Mucosa of descending colon (tissue), 3 donors: ENCODE measurements around the gene NUCB2. TPM values are rescaled to one million over a fixed set of nuclear protein-coding genes. Genes with fewer than 3 reads are reported as not detected.
A peak's percentile ranks its signal among the peaks of the same experiment; 100 is the strongest.
"Not testable (repeated sequence)": the region's sequence is repeated elsewhere in the genome, so short reads cannot be mapped to it uniquely, and the experiment has no call there.

Source experiments
- ATAC-seq: fragments of 200-7000 bp; cut with Tn5 transposase; one replicate; pipeline ENCODE4 v1.9.1; 2020; ENCODE audit warnings: mild to moderate bottlenecking, moderate library complexity
- DNase-seq, 3 donors: peaks; one replicate each; pipeline ENCODE4 v3.0.0-alpha.2; 2020
- H3K36me3 ChIP-seq: fragments of 200-600 bp; one replicate; pipeline ENCODE4 v1.8.0; 2021; ENCODE audit warnings: low read depth, mild to moderate bottlenecking
- H3K4me1 ChIP-seq: fragments of 200-600 bp; one replicate; pipeline ENCODE4 v1.8.0; 2021; ENCODE audit warnings: low read depth, mild to moderate bottlenecking
- H3K4me3 ChIP-seq: fragments of 200-600 bp; one replicate; pipeline ENCODE4 v1.8.0; 2021; ENCODE audit warnings: mild to moderate bottlenecking
- H3K9me3 ChIP-seq: fragments of 200-600 bp; one replicate; pipeline ENCODE4 v1.8.0; 2021; ENCODE audit warnings: mild to moderate bottlenecking
- intact Hi-C, 2 donors: fragments of 100-400 bp; cut with DNase I in 1 of 2; cut with micrococcal nuclease in 1 of 2; formaldehyde crosslinking; loops; one replicate each; pipeline versions ENCODE4 v1.11.0 to v1.11.1; 2022; cut with DNase I, micrococcal nuclease
- long read RNA-seq, 2 donors: library from polyadenylated mRNA; unstranded; transcript quantifications; one replicate each; pipeline ENCODE4 v2.0.0, GENCODE V29; 2019 to 2021
- total RNA-seq, 3 donors: library from RNA; stranded (reverse); fragmentation: NEBNext Ultra II Directional in 2 of 3; extraction: Animal tissue kit (Norgen Biotek cat#: 25700) in 2 of 3; gene quantifications; one replicate each; pipeline versions ENCODE4 v1.2.1 to v1.2.4, GENCODE V29; 2021 to 2023
- TF ChIP-seq, protein P1 (sequence below): fragments of 200-600 bp; IDR thresholded peaks from one replicate; pipeline ENCODE4 v1.8.0; 2022; ENCODE audit warnings: antibody characterized with exemption, mild to moderate bottlenecking
- donor health status: DM: no; HTN: no; CAD: no; lungs with moderate emphysema.
- donor health status: DM: no; HTN: no; CAD: no.
- donor health status: DM: no; HTN: yes; CAD: no.

NUCB2 gene
- 10 to 100 TPM; 22.4 to 75.4 (median 49.9) TPM for total RNA-seq
- long read RNA-seq, donor 1, transcript NUCB2-208 (14 exons, 2,274 nt) = major isoform, 14 of 37 reads
- long read RNA-seq, donor 1, partial matches to known transcripts = 8 of 37 reads
- long read RNA-seq, donor 1, other reads (novel, unspliced or antisense) = 12 of 37 reads
- long read RNA-seq, donor 2, partial matches to known transcripts = 24 of 39 reads
- long read RNA-seq, donor 2, other reads (novel, unspliced or antisense) = 11 of 39 reads

DNA sequence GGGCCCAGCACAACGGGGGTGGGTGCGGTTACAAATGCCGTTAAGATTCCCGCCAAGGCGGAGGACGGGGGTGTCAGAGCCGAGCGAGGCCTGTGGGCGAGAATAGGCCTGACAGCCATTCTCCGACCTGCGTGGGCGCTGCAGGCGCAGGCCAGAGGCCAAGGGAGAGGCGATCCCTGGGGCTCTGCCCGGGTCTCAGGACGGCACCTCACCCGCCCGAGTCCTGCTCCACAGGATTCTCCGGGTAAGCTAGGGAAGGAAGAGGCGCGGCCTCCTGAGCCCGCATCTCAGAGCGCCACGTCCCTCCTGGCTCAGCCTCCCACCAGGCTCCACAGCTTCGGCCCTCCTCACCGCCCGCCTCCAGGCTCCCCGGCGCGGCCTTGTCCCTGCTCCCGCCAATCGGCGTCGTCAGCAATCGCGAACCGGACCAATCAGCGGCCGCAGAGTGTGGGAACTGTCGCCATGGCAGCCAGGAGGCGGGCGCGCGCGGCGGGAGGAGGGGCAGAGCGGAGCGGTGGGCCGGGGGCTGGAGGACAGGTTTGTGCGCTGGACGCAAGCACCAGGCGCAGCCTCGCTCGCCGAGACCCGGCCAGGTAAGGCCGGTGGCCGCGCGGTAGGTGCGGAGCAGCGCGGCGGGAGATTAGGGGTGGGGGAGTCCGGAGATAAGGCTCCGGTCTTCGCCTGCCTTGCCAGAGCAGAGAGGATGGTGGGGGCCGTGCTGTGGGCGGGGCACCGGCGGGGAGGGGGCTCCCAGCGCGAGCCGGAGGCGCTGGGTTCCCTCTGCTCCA lies at the start of gene NUCB2:
Gene NUCB2 (plus strand): TSS at position 504 of the 788 bp plus-strand sequence. CDS start 18,585 bp downstream, outside the sequence.
- TF ChIP-seq, protein P1, sequence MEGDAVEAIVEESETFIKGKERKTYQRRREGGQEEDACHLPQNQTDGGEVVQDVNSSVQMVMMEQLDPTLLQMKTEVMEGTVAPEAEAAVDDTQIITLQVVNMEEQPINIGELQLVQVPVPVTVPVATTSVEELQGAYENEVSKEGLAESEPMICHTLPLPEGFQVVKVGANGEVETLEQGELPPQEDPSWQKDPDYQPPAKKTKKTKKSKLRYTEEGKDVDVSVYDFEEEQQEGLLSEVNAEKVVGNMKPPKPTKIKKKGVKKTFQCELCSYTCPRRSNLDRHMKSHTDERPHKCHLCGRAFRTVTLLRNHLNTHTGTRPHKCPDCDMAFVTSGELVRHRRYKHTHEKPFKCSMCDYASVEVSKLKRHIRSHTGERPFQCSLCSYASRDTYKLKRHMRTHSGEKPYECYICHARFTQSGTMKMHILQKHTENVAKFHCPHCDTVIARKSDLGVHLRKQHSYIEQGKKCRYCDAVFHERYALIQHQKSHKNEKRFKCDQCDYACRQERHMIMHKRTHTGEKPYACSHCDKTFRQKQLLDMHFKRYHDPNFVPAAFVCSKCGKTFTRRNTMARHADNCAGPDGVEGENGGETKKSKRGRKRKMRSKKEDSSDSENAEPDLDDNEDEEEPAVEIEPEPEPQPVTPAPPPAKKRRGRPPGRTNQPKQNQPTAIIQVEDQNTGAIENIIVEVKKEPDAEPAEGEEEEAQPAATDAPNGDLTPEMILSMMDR = no peak
- peaks cover 3% of the 10 kb centered on the region for H3K4me1 ChIP-seq
- intact Hi-C loops = no loop called here
- no peaks in the 10 kb centered on the region for H3K36me3 ChIP-seq
- ATAC-seq (peak; percentile 98), DNase-seq (peak; percentile 97 to 98 (median 98))
- peak within 1 kb of the TSS; percentile 94 for H3K4me3 ChIP-seq
- H3K9me3 ChIP-seq = no peaks in the 10 kb centered on the region

DNA sequence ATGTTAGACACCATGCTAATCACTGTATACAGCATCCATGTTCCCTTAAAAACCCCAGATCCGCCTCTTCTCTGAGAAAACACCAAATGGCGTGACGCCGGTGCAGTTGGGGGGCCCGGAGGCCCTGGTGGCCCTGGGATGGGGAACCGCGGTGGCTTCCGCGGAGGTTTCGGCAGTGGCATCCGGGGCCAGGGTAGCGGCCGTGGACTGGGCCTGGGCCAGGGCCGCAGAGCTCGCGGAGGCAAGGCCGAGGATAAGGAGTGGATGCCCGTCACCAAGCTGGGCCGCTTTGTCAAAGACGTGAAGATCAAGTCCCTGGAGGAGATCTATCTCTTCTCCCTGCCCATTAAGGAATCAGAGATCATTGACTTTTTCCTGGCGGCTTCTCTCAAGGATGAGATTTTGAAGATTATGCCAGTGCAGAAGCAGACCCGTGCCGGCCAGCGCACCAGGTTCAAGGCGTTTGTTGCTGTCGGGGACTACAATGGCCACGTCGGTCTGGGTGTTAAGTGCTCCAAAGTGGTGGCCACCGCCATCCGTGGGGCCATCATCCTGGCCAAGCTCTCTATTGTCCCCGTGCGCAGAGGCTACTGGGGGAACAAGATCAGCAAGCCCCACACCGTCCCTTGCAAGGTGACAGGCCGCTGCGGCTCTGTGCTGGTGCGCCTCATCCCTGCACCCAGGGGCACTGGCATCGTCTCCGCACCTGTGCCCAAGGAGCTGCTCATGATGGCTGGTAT lies 48.2 kb upstream of the NUCB2 start:
- H3K4me3 ChIP-seq, ATAC-seq, H3K4me1 ChIP-seq, H3K36me3 ChIP-seq, H3K9me3 ChIP-seq, intact Hi-C loops, DNase-seq: not testable (repeated sequence)

DNA sequence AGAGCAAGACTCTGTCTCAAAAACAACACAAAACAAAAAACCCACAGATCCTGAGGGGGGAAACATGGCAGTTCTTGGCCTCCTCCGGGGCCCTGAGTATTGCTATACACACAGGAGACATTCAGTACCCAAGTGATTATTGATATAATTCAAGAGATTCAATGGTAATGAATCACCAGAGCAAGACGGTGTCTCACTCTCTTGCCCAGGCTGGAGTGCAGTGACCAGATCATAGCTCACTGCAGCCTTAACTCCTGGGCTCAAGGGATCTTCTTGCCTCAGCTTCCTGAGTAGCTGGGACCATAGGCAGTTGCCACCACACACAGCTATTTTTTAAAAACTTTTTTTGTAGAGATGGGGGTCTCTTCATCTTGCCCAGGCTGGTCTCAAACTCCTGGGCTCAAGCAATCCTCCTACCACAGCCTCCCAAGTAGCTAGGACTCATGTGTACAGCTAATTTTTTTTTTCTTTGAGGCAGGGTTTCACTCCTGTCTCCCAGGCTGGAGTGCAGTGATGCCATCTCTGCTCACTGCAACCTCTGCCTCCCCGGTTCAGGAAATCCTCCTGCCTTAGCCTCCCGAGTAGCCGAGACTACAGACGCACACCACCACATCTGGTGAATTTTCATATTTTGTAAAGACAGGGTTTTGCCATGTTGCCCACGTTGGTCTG lies 46.9 kb upstream of the NUCB2 start:
- intact Hi-C loops = no loop called here
- Histone ChIP-seq H3K4me3 (no peak overlapping the region), H3K36me3 (no peaks in the 10 kb centered on the region), H3K9me3 (no peaks in the 10 kb centered on the region), H3K4me1 (no peaks in the 10 kb centered on the region)
- DNase-seq (no peak), ATAC-seq (no peak)
- TF ChIP-seq, protein P1 = no peak

DNA sequence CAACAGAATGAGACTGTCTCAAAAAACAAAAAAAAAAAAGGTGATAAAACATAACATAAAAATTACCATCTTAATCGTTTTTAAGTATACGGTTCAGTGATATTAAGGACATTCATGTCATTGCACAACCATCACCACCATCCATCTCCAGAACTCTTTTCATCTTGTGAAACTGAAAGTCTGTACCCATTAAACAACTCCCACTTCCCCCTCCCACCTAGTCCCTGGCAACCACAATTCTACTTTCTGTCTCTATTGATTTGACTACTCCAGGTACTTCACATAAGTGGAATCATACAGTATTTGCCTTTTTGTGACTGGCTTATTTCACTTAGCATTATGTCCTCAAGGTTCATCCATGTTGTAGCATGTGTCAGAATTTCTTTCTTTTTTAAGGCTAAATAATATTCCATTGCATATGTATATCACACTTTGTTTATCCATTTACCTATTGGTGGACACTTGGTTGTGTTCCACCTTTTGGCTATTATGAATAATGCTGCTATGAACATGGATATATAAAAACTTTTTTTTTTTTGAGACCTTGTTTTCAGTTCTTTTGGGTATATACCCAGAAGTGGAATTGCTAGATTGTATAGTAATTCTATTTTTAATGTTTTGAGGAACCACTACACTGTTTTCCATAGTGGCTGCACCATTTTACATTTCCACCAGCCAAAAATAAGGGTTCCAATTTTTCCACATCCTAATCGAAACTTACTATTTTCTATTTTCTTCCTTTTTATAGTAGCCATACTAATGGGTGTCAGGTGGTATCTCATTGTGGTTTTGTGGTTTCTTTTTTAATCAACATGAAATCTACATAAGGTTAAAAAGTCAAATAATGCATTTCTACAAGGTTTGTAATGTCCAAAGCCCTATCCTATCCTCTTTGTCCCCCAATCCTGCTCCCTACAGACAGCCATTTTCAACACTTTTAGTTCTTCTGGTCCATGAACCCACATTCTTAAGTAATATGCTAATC lies 45.4 kb upstream of the NUCB2 start:
- Histone ChIP-seq H3K36me3 (no peaks in the 10 kb centered on the region), H3K4me1 (no peaks in the 10 kb centered on the region), H3K9me3 (no peaks in the 10 kb centered on the region), H3K4me3 (no peak overlapping the region)
- intact Hi-C loops = no loop called here
- peak; percentile 30 for ATAC-seq
- TF ChIP-seq, protein P1 = no peak
- no peak for DNase-seq

DNA sequence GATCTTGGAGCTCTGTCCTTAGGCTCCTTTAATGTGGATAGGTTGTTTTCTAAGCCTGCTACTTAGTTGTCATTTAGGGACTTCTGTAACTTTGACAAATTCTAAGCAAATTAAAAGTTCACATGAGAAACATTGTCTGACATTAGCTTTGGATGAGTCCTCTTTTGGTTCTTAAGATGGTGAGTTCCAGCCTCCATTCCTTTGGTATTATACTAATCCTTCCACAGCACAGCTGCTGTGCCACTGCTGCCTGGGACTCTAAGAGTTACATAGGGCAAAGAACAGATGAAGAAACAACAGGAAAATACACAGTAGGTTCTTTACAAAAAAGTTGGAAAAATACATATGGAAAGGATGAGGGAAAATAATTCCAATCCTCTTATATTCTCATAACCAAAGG lies 43.4 kb upstream of the NUCB2 start:
- intact Hi-C loops = no loop called here
- DNase-seq (no peak), ATAC-seq (no peak)
- Histone ChIP-seq H3K36me3 (no peaks in the 10 kb centered on the region), H3K4me1 (no peaks in the 10 kb centered on the region), H3K4me3 (no peak overlapping the region), H3K9me3 (no peaks in the 10 kb centered on the region)
- TF ChIP-seq, protein P1 = no peak
